Stimulated activated CD8-positive, alpha-beta memory T cell treated with anti-CD3 and anti-CD28 coated beads, Interleukin-4, amount 100 ng/mL, for 24 hours (primary cell): ENCODE results near the gene SGCG.

ENCODE experiments used
- DNase-seq: peaks from one replicate; pipeline ENCODE4 v3.0.0-alpha.2; 2020; ENCODE audit warnings: low read depth

The SGCG gene

DNA sequence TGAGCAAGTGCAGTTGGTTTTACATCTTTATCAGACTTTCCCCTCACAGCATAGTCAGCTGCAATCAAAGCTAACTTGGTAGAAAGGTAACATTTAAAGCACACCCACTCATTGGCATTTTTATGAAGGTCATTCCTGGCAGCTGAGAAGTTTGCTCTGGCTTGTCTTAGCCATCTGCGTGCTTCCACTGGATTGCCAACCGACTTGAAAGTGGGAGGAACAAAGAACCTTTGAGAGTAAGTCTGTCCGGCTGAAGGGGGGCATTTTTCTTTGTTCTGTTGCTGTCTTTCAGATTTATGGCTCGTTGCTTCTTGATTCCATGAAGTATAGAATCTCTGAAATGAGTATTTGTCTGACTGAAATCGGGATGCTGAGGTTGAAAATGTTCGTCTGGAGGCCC lies 149.6 kb downstream of the SGCG start:
- no peak for DNase-seq

DNA sequence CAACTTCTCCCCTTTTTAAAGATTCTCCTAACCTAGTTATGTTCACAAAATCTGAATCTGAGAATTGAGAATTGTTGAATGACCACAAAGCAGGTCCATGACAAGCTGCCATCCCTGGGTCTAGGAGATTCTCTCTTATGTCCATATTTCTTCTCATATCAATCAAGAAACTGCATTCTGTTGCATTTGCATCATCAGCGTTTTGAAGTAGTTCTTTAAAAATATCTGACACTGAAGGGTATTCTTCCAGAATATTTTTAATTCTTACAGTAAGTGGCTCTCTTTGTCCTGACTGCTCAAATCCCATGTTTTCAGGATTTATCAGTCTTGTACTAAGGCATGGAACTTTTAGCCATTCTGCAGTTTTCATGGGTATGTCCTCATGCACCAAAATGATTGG lies 158.4 kb downstream of the SGCG start:
- DNase-seq = no peak

DNA sequence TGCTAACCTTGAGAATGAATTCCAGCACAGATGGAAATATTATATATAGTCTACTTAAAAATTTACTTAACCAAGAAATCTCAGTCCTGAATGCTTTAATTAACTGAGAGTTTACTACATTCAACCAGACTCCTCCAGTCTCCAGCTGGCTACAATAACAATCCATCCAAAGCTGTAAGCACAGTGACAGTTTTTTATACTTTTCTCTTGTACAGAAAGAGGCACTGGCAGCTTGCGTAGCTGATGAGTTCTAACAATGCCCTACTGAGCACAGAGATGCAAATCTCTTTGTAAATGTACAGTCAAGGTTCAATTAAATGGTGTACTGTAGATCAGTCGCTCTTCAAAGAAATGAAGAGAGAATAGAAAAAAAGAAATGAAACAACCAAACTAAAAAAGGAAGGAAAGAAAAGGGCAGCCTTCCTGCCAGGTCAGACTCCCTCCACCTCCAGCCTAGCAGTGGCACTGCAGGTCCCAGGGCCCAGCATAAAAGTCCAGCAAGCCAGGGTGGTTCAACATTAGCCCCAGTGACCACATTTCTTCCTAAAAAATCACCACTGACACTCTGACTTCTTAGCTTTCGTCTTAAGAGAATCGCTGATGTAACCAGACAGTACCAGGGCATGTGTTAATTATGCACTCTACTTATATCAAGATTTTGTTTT lies 164.3 kb downstream of the SGCG start:
- no peak for DNase-seq

DNA sequence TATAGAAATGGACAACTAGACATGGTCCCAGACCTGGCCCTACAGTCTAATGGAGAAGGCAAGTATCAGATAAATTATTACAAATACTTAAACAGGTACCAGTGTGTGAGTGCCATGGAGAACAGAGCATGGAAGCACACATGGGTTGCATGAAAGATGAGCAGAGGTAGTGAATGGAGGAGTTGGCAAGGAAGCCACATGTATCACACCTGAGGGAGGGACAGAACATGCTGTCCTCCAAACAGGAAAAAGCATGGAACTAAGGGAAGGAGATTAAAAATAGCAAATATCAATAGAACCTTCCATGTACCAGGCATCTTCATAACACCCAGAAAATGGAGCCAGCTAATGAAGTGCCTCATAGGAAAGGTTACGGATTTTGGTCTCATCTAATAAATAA lies 166.8 kb downstream of the SGCG start:
- no peak for DNase-seq

DNA sequence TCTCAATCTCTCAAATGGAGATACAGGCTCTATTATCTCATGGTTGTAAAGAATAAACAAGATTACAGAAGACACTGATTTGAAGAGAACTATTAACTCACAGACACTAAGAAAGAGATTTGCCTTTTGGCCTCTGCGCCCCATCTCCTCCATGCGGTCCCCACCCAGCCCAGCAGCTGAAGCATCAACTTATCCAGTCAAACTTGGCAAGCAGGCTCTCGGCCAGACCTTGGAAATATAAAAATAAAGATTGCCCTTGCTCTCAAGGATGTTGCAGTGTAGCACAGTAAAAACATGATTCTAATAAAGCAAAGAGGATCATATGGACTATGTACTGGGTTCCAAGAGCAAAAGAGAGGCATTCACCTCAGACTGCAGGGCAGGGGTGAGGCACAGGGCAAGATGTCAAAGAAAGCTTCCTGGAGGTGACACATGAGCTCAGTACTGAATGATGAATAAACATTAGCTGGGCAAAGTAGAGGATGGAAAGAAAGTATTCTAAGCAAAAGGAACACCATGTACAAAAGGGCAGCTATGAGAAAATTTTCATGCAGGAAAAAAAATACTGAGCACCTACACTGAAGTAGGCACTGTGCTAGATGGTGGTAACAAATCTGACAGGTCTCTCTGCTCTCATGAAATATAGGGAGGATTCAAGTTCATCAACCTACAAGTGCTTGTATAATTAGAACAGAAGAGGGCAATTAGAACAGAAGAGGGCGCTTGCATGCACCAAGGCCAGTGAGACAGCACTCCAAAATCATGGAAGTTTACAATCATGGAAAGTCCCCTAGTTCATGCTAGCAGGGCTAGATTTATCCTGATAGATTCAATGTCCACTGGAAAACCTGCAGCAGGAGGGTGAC lies 167.7 kb downstream of the SGCG start:
- no peak for DNase-seq

DNA sequence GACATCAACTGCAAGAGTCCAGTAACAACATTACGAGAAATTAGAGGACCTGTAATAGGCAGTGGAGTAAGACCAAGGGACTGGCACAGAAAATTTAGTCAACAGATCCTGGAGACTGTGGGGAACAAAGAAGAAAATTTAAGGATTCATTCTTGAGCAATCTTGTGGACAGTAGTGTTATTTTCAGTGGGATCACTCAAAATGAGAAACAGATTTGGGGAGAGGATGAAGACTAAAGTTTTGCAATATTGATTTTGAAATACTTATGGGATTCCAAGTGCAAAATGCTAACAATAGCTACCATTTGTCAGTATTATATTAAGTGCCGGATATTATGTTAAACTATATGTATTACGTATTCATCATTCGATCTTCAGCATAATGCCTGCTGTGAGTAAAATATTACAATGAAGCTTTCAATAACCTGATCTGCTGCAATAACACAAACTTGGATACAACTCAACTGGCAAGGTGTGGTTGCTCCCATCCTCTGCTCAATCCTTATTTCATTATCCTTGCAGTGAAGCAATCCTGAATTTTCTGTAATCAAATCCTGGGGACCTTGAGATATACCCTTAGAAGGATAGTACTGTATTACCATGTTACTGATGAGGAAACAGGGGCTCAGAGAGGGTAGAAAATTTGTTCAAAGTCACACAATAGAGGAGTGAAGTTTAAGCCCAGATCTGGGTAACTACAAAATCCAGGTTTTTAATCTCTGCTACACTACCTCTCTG lies 168.6 kb downstream of the SGCG start:
- no peak for DNase-seq

DNA sequence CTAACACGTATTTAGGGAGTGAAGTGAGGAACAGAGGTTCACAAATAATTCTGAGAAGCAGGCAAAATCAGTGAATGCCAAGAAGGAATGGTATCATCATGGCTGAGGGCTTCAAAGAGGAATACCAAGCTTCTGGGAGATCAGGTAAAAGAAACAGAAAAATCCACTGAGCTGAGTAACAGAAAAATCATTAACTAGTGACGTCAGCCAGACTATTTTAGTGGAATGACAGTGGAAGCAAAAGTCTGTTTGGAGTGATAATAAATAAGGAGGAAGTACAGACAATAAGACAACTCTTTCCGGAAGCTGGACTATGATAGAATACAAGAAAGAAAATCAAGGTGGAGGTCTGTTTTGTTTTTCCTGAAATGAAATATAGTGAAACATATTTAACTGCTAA lies 169.2 kb downstream of the SGCG start:
- DNase-seq = no peak

DNA sequence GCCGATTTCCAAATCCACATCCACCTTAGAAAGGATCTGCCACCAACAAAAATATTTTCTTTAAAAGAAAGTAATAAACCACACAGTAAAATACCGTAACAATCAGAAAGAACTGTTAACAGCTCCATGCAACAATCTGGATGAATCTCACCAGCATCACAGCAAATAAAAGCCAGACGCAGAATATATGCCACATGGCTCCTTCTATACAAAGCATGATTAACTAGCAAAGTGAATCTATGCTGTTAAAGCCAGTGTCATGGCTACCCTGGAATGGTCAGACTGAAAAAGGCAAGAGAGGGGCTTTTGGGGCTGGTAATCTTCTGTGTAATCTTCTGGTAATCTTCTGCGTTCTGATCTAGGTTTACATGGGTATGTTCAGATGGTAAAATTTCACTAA lies 171.4 kb downstream of the SGCG start:
- no peak for DNase-seq

DNA sequence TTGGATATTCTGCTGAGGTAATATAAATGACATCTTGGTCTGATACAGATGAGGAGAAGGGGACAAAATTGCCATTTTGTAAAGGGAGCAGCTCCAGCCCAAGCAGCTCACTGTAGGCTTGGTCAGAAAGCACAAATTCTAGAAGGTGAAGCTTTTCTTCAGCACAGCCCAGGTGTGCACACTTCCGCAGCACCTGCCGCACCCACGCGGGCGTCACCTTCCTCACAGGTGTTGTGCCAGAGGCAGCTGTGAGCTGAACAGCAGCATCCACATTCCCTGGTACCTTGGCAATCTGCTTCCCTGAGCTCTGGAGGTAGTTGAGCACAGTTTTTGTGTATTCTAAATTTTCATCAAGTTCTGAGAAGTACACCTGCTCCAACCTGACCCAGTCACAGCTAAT lies 173.7 kb downstream of the SGCG start:
- no peak for DNase-seq

DNA sequence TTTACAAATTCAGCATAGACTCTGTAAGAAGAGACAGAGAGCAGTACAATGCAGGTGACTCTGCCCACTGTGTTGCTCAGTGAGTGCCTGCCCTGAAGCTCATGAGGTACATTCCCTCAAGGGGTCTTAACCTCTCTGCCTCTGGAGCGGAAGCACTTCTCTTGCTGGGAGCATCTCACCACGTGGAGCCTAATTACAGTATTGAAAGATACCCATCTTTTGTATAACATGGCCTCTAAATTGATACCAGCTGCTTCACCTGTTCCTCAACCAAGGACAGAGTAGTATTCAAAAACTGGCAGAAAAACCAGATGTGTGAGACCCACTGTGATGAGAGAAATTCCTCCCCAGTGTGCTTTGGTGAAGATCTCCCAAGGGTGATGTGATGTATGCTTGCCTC lies 175.6 kb downstream of the SGCG start:
- DNase-seq = no peak

DNA sequence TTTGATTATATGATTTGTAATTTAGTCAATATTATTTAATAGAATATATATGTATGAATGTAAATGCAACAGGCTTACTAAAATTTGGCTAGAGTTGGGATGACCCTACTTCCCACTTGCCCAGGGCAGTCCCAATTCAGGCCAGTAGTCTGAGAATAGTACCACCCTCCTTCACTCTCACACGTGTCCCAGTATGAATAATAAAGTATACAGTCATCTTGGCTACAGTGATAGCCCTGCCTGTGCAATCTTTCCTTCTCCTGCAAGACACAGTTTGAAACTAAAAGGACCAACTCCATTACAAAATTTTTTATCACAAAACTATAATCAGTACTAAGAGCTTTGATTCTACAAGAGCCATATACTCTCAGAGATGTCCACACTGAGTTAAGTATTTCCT lies 176.6 kb downstream of the SGCG start:
- DNase-seq = no peak

DNA sequence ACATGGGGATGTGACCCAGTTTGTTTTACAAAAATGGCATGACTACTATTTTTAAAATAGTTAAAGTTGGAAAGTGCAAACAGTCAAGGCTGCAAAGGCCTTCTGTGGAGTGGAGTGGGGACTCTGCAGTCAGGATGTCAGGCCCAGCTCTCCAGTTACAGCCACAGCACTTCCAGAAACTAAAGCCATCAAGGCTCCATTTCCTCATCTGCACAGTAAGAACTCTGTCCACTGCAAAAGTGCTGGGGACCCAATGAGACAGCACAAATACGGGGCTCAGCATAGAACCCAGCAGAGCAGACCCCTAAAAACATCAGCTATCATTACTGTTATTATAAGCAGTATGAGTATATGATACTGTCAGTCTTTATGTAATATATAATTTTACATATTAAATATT lies 179.1 kb downstream of the SGCG start:
- no peak for DNase-seq

DNA sequence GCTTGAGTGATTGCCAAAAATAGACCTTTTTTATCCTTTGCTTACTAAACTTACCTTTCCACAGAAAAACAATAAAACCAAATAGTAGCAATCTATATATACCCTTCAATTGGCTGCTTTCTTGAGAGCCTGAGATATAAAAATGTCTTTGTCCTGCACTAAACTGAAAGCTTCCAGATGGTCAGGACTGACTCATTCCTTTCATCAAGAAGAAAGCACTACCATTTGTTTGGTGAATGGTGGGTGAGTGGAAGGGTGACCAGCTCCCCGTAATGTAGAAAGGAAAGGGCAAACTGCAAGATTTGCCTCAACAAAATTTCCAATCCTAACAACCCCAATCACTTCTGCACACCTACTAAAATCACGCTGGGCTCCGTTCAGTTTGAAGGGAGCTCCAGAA lies 184.9 kb downstream of the SGCG start:
- DNase-seq = no peak

DNA sequence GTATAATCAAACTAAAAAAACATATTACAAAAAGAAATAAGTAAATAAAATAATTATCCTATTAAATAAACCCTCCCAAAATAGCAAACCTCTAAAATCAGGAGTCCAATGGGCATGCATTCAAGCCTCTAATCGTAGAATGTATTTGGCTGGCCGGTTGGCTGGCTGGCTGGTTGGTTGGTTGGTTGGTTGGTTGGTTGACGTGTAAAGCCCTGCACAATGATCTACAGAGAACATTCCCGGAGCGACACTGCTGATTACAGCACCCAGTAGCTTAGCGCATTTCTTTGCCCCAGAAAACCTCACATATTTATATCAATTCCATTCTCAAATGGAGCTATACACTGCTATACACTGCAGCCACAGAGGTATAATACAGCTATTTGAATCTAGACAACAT lies 187.1 kb downstream of the SGCG start:
- DNase-seq = no peak

DNA sequence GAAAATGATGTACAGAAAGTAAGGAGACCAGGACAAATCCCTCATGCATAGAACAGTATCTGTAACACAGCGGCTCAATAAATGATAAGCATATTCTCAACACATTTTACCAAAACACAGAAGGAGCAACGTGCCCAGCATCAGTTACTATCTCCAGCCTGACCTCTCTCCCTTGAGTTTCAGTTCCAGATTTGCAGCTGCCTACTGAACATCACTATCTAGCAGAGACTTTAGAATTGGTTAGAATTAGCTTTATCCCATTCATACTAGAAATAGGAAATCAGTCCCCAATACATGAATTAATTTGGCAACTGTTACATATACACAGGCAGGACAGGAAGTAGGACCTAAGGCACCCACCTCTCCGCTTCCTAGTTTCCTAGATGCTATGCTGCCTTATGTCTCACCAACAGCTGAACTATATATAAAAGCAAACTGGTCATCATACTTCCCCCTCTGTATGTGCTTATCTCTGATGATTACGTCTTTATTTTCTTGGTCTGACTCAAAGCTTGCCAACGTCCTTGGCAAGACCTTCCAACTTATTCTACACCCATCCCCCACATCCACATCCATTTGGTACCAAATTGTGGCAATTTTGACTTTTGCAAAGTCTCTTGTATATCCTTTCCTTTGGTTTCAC lies 191.6 kb downstream of the SGCG start:
- DNase-seq = no peak
